ENCODE data around the gene OR13J1. TPM values are rescaled to one million over a fixed set of nuclear protein-coding genes. Genes with fewer than 3 reads are reported as not detected.

The OR13J1 gene
- total RNA-seq, 1 donor from 2014 or later: not detected

- ATAC-seq (ENCODE audit: low read depth) (no peak), DNase-seq (no peak)
- H3K27me3 Mint-ChIP-seq: no peaks in the 10 kb centered on the region
- no peak overlapping the region for H3K4me3 Mint-ChIP-seq
- H3K27ac Mint-ChIP-seq: no peak overlapping the region
- POLR2A ChIA-PET: no interaction called here
- H3K9me3 Mint-ChIP-seq: no peaks in the 10 kb centered on the region
- no peak for TF ChIP-seq CTCF (IDR thresholded peaks at IDR 0.05)
- intact Hi-C loops (cut with micrococcal nuclease): no loop called here
- CTCF ChIA-PET: no interaction called here
- no peaks in the 10 kb centered on the region for H3K36me3 Mint-ChIP-seq (ENCODE audit: low read depth)
- H3K4me1 Mint-ChIP-seq: peaks cover 6% of the 10 kb centered on the region
These were observed 16.0 kb downstream of the OR13J1 start for GRCh38 chr9:35854091-35854762.

DNA sequence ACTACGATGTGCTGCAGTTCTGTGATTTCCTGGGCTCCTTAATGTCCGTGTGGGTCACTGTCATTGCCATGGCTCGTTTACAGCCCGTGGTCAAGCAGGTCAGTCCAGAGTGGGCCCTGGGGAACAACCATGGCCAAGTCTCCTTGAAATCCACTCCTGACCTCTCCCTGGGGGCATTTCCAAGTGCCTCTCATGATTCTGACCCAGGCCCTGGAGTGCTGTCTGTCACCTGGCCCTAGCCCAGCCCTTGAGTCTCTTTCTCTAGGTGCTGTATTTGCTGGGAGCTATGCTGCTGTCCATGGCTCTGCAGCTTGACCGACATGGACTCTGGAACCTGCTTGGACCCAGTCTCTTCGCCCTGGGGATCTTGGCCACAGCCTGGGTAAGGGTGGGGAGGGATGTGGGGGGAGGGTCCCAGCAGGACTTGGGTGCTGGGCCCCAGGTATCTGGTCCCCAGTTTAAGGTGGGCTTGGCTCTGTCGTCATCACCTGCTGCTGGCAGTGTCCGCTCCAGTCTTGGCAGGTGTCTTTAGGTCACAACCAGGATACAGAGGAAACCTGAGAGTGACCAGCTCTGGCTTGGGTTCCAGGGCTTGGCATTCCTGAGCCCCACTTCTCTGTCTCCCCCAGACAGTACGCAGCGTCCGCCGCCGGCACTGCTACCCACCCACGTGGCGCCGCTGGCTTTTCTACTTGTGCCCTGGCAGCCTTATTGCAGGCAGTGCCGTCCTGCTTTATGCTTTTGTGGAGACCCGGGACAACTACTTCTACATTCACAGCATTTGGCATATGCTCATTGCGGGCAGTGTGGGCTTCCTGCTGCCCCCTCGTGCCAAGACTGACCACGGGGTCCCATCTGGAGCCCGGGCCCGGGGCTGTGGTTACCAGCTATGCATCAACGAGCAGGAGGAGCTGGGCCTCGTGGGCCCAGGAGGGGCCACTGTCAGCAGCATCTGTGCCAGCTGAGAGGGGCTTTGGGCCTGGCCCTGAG lies 17.0 kb downstream of the OR13J1 start:
- CTCF ChIA-PET: no interaction called here
- intact Hi-C loops (cut with micrococcal nuclease): no loop called here
- Mint-ChIP-seq H3K27ac (no peak overlapping the region), H3K4me1 (peaks cover 11% of the 10 kb centered on the region), H3K9me3 (no peaks in the 10 kb centered on the region), H3K4me3 (no peak overlapping the region), H3K36me3 (ENCODE audit: low read depth) (no peaks in the 10 kb centered on the region), H3K27me3 (no peaks in the 10 kb centered on the region)
- POLR2A ChIA-PET: no interaction called here
- no peak for DNase-seq
- no peak for TF ChIP-seq CTCF (IDR thresholded peaks at IDR 0.05)
- ATAC-seq (ENCODE audit: low read depth): no peak

- H3K4me1 Mint-ChIP-seq: peaks cover 19% of the 10 kb centered on the region
- peak; percentile 5 for DNase-seq
- no peak overlapping the region for H3K4me3 Mint-ChIP-seq
- H3K27ac Mint-ChIP-seq: no peak overlapping the region
- TF ChIP-seq CTCF (IDR thresholded peaks at IDR 0.05): no peak
- CTCF ChIA-PET: interaction anchor here (1.0 to 1.5 kb wide), 2 partner anchors 26 to 30 kb away, joined by 3 to 4 read pairs; no protein-coding TSS in a partner anchor
- H3K27me3 Mint-ChIP-seq: no peaks in the 10 kb centered on the region
- no peaks in the 10 kb centered on the region for H3K9me3 Mint-ChIP-seq
- H3K36me3 Mint-ChIP-seq (ENCODE audit: low read depth): no peaks in the 10 kb centered on the region
- intact Hi-C loops (cut with micrococcal nuclease): no loop called here
- POLR2A ChIA-PET: no interaction called here
- no peak for ATAC-seq (ENCODE audit: low read depth)
These were observed 17.9 kb downstream of the OR13J1 start for GRCh38 chr9:35852267-35852815.

DNA sequence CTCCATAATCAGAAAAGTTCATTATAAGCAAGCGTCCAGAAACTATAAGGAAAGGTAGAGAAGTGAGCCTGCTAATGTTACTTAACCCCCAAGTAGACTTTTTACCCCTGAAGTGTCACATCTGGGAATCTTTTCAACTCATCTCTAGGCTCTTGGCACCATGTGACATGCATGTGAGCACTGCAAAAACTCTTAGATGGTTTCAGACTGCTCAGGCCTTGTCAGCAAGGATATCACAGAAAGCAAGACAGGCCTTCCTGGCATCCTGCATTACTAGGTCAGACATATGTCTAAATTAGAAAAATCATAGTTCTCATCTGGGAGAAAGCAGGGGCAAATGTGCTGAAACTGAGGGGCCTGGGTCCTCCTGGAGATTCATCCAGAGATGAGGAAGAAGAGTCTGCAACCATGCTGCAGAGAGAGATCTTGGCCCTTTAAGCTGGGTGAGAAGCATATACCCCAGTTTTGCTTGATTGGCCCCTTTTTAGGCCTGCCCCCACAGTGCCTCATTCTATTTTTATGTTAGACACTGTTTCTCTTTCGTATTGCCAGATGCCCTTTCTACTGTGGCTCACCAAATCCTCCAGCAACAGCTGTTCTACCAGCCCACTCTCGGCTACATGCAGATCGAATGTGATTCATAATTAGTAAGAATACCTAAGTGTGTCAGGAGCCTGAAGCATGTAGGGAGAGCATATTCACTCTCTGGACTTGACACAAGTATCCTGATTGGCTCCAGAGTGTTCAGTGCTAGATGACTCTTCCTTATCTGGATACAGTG lies 22.2 kb downstream of the OR13J1 start:
- no peaks in the 10 kb centered on the region for H3K9me3 Mint-ChIP-seq
- TF ChIP-seq CTCF (IDR thresholded peaks at IDR 0.05): no peak
- ATAC-seq (ENCODE audit: low read depth) (peak; percentile 68), DNase-seq (no peak)
- peaks cover 58% of the 10 kb centered on the region for H3K4me1 Mint-ChIP-seq
- H3K27me3 Mint-ChIP-seq: no peaks in the 10 kb centered on the region
- intact Hi-C loops (cut with micrococcal nuclease): loop anchor here (5.0 kb wide), 1 partner anchor 34 kb away; no protein-coding TSS in a partner anchor
- H3K4me3 Mint-ChIP-seq: peak overlapping the region; percentile 50
- H3K27ac Mint-ChIP-seq: peak overlapping the region; percentile 61
- POLR2A ChIA-PET: interaction anchor here (0.7 to 1.1 kb wide), 3 partner anchors 33 to 148 kb away, joined by 3 to 6 read pairs (median 4); partner anchors contain the start of genes CREB3, HINT2 and TLN1
- H3K36me3 Mint-ChIP-seq (ENCODE audit: low read depth): no peaks in the 10 kb centered on the region
- CTCF ChIA-PET: interaction anchor here (1.0 to 3.2 kb wide), 4 partner anchors 21 to 58 kb away, joined by 3 to 12 read pairs (median 4); no protein-coding TSS in a partner anchor
